Activated T-helper 1 cell treated with anti-CD3 and anti-CD28 coated beads, Interleukin-12 subunit alpha, Interleukin-12 subunit beta, Interleukin-2, Interleukin-4 antibody, amounts not matched to agents 30 ng/mL and 10 ng/mL and 1 ng/mL, durations not matched to agents 14 hours and 24 hours and 36 hours (primary cell): ENCODE measurements around the gene EMC6. TPM values are rescaled to one million over a fixed set of nuclear protein-coding genes. Genes with fewer than 3 reads are reported as not detected.

Experiments used
- DNase-seq: peaks from one replicate; pipeline ENCODE4 v3.0.0; 2021; ENCODE audit warnings: low spot score
- H3K27ac Mint-ChIP-seq: one replicate; pipeline ENCODE4 v1.8.0; 2021; ENCODE audit warnings: mild to moderate bottlenecking, mixed read lengths
- H3K27me3 Mint-ChIP-seq: one replicate; pipeline ENCODE4 v1.8.0; 2022; ENCODE audit warnings: mild to moderate bottlenecking, moderate library complexity, mixed read lengths; ENCODE audit not compliant: insufficient read depth
- H3K36me3 Mint-ChIP-seq: one replicate; pipeline ENCODE4 v1.8.0; 2021; ENCODE audit warnings: low read depth, mixed read lengths
- H3K4me1 Mint-ChIP-seq: one replicate; pipeline ENCODE4 v1.8.0; 2021; ENCODE audit warnings: low read depth, mixed read lengths
- H3K4me3 Mint-ChIP-seq: one replicate; pipeline ENCODE4 v1.8.0; 2021; ENCODE audit warnings: mild to moderate bottlenecking, moderate library complexity, mixed read lengths
- H3K9me3 Mint-ChIP-seq: one replicate; pipeline ENCODE4 v1.8.0; 2021; ENCODE audit warnings: mixed read lengths
- intact Hi-C: fragments of 100-400 bp; cut with micrococcal nuclease; formaldehyde crosslinking; loops from one replicate; pipeline ENCODE4 v1.15.1; 2024
- total RNA-seq: library from RNA; stranded (reverse); gene quantifications from 2 replicates; pipeline ENCODE4 v1.2.3, GENCODE V29; 2022

The EMC6 gene
- total RNA-seq, 1 donor from 2014 or later = 73.3 TPM

DNA sequence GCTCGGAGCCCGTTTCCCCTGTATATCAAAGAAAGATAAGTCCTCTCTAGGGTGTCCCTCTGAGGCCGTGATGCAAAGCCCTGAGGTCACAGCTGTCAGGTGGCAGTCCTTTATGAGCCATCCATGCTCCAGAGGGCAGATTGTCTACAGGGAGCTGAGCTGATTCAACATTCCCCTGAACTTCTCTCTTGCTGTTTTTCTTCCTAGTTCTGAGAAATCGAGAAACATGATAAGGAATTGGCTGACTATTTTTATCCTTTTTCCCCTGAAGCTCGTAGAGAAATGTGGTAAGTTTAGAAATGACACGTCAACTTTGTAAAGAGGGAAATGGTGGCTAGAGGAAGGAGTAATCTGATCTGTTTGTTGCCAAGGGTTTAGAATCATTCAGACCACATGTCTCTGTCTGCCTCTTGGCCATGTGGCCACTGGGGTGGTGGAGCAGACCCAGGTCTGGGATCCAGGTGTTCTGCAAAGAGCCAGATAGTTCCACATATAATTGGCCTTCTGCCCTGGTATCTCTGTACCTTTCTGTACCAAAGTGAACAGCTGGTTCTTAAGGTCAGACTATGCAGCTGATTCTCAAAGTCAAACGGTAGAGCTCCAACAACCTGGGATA, 28.5 kb upstream of the EMC6 start:
- Mint-ChIP-seq H3K36me3 (peaks cover 32% of the 10 kb centered on the region), H3K9me3 (no peaks in the 10 kb centered on the region), H3K27ac (peak overlapping the region; percentile 90), H3K4me1 (peaks cover 66% of the 10 kb centered on the region), H3K4me3 (peak overlapping the region; percentile 78), H3K27me3 (no peaks in the 10 kb centered on the region)
- DNase-seq = no peak
- intact Hi-C loops = loop anchor here (1.0 to 5.0 kb wide), 4 partner anchors 28 to 593 kb away; partner anchors contain the start of genes EMC6, HASPIN and TAX1BP3

DNA sequence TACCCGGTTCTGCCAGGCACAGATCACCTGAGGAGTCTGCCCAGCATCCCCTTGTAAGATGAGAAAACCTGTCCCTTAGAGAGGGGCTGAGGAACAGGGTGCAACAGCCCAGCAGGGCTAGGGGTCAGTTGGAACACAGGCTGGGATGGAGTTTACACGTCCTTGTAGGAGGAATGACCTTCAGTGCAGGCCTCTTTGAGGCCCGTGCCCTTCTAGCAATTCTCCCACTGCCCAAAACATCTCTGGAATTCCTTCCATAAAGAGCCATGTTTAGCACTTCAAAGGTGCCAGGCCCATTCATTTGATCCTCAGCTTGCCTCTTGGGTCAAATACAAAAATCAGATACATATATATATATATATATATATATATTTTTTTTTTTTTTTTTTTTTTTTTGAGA, 27.6 kb upstream of the EMC6 start:
- H3K27me3 Mint-ChIP-seq = no peaks in the 10 kb centered on the region
- intact Hi-C loops = no loop called here
- H3K36me3 Mint-ChIP-seq = peaks cover 35% of the 10 kb centered on the region
- no peak for DNase-seq
- no peak overlapping the region for H3K4me3 Mint-ChIP-seq
- H3K4me1 Mint-ChIP-seq = peaks cover 65% of the 10 kb centered on the region
- H3K27ac Mint-ChIP-seq = peak overlapping the region; percentile 90
- no peaks in the 10 kb centered on the region for H3K9me3 Mint-ChIP-seq

DNA sequence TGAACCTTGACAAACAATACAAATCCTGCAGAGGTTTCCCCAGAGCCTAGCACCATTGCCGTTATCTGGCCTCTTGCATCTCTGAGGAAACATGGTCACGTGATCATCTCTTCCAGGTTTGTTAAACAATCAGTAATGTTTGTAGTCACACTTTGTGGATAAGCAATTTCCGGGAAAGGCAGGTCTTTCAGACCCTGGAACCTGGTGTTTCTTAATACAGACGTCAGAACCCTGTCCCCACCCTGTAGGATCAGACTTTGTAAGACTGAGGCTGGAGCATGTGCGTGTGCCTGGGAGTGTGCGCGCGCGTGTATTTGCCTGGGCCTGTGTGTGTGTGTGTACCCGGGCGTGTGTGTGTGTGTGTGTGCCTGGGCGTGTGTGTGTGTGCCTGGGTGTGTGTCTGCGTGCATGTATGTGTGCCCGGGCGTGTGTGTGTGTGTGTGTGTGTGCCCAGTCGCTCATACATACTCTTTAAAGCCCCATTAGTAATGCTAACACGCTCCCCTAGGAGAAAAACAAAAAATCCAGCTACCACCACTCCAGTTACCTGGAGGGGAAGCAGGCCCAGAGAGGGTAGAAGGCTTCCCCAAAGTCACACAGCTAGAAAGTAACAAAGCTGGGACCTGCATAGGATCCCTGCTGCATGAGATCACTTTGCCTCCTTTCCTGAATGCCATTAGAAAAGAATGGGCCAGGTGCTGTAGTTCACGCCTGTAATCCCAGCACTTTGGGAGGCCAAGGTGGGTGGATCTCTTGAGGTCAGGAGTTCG, 26.7 kb upstream of the EMC6 start:
- Mint-ChIP-seq H3K36me3 (peaks cover 35% of the 10 kb centered on the region), H3K4me3 (no peak overlapping the region), H3K27me3 (no peaks in the 10 kb centered on the region), H3K9me3 (no peaks in the 10 kb centered on the region), H3K4me1 (peaks cover 65% of the 10 kb centered on the region), H3K27ac (peak overlapping the region; percentile 48)
- intact Hi-C loops = no loop called here
- no peak for DNase-seq

DNA sequence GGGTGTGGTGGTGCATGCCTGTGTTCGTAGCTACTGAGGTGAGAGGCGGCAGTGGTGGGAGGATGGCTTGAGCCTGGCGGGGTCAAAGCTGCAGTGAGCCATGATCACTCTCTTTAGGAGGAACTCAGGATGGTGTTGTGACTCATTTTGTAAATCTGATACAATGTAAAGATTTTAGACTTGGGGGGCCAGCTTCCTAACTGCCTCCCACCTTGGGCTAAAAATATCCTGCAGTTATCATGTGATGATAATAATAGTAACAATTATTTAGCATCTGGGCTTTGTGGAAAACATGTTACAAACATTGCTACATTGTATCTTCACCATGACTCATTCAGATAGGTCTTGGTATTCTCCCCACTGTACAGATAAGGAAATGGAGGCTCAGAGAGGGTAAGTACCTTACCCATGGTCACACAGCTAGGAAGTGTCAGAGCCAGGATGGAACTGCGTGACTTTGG, 24.7 kb upstream of the EMC6 start:
- no peak for DNase-seq
- H3K4me1 Mint-ChIP-seq = peaks cover 48% of the 10 kb centered on the region
- no peak overlapping the region for H3K4me3 Mint-ChIP-seq
- H3K27ac Mint-ChIP-seq = peak overlapping the region; percentile 87
- no peaks in the 10 kb centered on the region for H3K27me3 Mint-ChIP-seq
- intact Hi-C loops = no loop called here
- H3K36me3 Mint-ChIP-seq = peaks cover 35% of the 10 kb centered on the region
- no peaks in the 10 kb centered on the region for H3K9me3 Mint-ChIP-seq

DNA sequence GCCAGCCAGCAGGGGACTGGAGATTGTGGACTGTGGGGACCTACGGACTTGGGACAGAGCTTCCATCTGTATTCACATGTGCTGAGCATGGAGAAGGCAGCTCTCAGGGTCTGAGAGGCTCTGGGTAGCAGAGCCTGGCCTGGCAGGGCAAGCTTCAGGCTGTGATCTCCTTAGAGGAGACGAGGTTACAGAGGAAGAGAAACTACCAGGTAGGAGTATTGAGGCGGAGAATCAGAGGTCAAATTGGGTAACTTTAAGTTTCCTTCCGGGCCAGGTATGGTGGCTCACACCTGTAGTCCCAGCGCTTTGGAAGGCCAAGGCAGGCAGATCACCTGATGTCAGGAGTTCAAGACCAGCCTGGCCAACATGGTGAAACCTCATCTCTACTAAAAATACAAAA, 23.3 kb upstream of the EMC6 start:
- Mint-ChIP-seq H3K9me3 (no peaks in the 10 kb centered on the region), H3K4me3 (no peak overlapping the region), H3K36me3 (peaks cover 37% of the 10 kb centered on the region), H3K27ac (peak overlapping the region; percentile 40), H3K27me3 (no peaks in the 10 kb centered on the region), H3K4me1 (peaks cover 37% of the 10 kb centered on the region)
- intact Hi-C loops = no loop called here
- DNase-seq = no peak

DNA sequence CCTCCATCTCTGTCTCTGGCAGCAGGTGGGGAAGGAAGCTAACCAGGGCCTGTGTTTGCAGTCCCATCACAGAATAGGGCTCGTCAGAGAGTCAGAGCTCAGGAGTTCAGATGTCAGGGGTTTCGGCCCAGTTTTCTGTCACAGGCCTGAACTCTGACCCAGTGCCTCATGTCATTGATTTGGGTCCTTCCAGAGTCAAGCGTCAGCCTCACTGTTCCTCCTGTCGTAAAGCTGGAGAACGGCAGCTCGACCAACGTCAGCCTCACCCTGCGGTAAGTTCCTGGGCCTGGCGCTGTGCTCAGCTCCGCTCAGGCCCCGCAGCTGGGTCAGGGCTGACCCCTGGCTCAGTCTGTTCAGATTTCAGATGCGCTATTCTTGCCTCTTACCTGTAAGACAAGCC, 21.4 kb upstream of the EMC6 start:
- Mint-ChIP-seq H3K4me1 (peaks cover 21% of the 10 kb centered on the region), H3K27me3 (no peaks in the 10 kb centered on the region), H3K36me3 (peaks cover 31% of the 10 kb centered on the region), H3K9me3 (no peaks in the 10 kb centered on the region), H3K4me3 (no peak overlapping the region), H3K27ac (no peak overlapping the region)
- intact Hi-C loops = no loop called here
- DNase-seq = no peak

DNA sequence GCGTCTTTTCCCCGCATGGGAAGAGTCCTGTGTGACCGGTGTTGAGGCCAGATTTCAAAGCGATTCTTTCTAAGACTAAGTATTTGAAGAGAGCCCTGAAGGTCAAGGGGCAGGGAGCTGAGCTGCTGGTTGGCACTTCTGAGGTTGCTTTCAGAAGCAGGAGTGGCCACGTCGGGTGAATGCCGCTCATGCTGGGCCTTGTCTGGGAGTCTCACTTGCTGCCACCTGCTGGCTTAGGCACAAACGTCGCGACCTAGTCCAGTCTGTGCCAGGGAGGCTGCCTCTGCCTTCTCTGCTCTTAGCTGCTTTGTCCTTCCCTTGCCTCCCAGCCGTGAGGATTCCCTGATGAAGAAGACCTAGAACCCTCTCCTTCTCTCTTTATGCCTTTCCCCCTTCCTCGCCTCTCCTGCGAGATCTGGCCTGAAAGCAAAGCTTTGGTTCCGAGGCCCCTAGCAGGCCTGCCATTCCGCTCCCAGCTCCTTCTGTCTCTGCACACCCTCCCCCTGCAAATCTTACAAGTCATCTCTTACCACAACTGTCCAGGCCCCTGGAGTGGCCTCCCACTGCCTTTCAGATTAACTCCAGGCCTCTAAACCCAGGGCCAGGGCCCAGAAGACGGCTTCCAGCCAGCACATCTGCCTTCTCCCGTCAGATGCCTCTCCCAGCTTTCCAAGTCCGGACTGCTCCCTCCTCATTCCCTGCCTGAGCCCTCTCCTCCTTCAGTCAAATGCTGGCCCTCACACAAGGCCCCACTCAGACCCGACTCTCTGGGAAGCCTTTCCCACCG, 20.6 kb upstream of the EMC6 start:
- Mint-ChIP-seq H3K27ac (no peak overlapping the region), H3K4me1 (peaks cover 16% of the 10 kb centered on the region), H3K27me3 (no peaks in the 10 kb centered on the region), H3K9me3 (no peaks in the 10 kb centered on the region), H3K4me3 (no peak overlapping the region), H3K36me3 (peaks cover 28% of the 10 kb centered on the region)
- intact Hi-C loops = loop anchor here (1.0 kb wide), 1 partner anchor 46 kb away; no protein-coding TSS in a partner anchor
- DNase-seq = no peak

DNA sequence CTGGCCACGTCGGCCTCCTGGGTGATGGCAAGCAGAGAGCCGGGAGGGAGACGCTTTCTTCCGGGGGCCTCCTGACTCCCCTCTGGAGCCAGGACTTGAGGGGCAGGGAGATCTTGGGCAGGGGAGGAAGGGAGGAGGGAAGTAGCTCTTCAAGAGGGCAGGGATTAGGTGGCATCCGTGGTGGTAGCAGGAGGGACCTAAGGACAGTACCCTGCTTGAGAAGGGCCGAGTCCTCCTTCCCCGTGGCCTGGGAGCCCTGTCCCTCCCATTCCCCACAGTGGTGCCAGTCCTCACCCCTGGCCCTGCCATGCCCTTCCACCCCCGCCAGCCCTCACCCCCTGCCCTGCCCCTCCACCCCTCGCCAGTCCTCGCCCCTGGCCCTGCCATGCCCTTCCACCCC, 12.8 kb upstream of the EMC6 start:
- no peak overlapping the region for H3K4me3 Mint-ChIP-seq

DNA sequence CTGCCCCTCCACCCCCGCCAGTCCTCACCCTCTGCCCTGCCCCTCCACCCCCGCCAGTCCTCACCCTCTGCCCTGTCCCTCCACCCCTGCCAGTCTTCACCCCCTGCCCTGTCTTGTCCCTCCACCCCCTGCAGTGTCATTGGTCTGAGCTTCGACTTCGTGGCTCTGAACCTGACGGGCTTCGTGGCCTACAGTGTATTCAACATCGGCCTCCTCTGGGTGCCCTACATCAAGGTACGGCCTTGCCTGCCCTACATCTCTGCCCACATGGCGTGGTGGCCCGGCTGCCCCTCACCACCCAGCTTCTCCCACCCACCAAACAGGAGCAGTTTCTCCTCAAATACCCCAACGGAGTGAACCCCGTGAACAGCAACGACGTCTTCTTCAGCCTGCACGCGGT, 12.3 kb upstream of the EMC6 start:
- no peak for DNase-seq
- no peak overlapping the region for H3K27ac Mint-ChIP-seq
- H3K4me3 Mint-ChIP-seq = no peak overlapping the region
- H3K36me3 Mint-ChIP-seq = peaks cover 1% of the 10 kb centered on the region
- no peaks in the 10 kb centered on the region for H3K4me1 Mint-ChIP-seq
- no peaks in the 10 kb centered on the region for H3K9me3 Mint-ChIP-seq
- intact Hi-C loops = no loop called here
- no peaks in the 10 kb centered on the region for H3K27me3 Mint-ChIP-seq

More for the DNA sequence above, 12.8 kb upstream of the EMC6 start:
- Mint-ChIP-seq H3K27ac (no peak overlapping the region), H3K27me3 (no peaks in the 10 kb centered on the region), H3K9me3 (no peaks in the 10 kb centered on the region), H3K36me3 (peaks cover 1% of the 10 kb centered on the region), H3K4me1 (no peaks in the 10 kb centered on the region)
- DNase-seq = no peak
- intact Hi-C loops = no loop called here

DNA sequence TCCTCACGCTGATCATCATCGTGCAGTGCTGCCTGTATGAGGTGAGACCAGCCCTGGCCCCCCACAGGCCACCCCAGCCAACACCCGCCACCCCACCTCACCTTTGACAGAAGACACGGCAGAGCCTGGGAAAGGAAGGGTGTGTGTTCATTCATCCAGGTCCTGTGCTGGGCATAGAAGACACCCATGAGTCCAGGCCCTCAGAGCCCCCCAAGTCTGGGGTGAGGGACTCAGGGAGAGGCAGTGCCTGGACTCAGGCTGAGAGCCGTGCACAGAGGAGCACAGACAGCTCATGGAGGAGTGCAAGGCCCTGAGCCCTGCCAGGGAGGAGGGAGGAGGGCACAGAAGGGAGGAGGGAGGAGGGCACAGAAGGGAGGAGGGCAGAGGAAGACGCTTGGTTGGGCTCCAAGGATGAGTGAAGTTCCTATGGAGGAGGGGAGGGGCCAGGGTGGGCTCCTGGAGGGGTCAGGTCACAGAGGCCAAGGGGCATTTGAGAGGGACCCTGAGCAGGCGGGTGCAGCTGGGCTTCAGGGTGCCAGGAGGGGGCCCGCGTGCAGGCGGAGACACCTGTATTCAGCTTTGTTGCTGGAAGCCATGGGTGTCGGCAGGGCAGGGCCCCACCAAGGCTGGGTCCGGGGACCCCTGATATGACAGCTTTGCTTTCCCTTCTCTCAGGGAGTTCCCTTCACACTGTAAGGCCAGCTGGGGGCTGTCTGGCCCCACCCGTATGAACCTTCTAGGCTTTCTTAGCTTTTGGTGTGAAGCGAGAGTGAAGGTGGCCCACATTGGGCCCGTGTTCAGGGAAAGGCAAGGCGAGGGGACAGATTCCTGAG, 11.6 kb upstream of the EMC6 start:
- Mint-ChIP-seq H3K27ac (no peak overlapping the region), H3K9me3 (no peaks in the 10 kb centered on the region), H3K4me1 (no peaks in the 10 kb centered on the region), H3K36me3 (peaks cover 1% of the 10 kb centered on the region), H3K27me3 (no peaks in the 10 kb centered on the region), H3K4me3 (no peak overlapping the region)
- DNase-seq = no peak
- intact Hi-C loops = no loop called here

DNA sequence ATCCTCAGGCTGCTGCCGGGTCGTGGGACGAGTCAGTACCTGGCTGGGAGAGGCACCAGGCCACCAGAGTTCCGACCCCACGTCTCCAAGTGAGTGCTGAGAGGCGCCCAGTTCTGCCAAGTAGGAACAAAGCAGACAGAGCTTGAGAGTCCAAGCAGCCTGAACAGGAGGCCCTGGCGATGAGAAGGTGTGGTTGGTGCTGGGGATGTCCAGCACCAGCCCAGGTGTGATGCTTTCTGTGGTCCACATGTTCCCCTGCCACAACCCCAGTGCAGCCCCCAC, 11.1 kb upstream of the EMC6 start:
- no peaks in the 10 kb centered on the region for H3K27me3 Mint-ChIP-seq
- DNase-seq = no peak
- no peaks in the 10 kb centered on the region for H3K4me1 Mint-ChIP-seq
- no peaks in the 10 kb centered on the region for H3K9me3 Mint-ChIP-seq
- intact Hi-C loops = no loop called here
- no peak overlapping the region for H3K4me3 Mint-ChIP-seq
- peaks cover 1% of the 10 kb centered on the region for H3K36me3 Mint-ChIP-seq
- no peak overlapping the region for H3K27ac Mint-ChIP-seq

DNA sequence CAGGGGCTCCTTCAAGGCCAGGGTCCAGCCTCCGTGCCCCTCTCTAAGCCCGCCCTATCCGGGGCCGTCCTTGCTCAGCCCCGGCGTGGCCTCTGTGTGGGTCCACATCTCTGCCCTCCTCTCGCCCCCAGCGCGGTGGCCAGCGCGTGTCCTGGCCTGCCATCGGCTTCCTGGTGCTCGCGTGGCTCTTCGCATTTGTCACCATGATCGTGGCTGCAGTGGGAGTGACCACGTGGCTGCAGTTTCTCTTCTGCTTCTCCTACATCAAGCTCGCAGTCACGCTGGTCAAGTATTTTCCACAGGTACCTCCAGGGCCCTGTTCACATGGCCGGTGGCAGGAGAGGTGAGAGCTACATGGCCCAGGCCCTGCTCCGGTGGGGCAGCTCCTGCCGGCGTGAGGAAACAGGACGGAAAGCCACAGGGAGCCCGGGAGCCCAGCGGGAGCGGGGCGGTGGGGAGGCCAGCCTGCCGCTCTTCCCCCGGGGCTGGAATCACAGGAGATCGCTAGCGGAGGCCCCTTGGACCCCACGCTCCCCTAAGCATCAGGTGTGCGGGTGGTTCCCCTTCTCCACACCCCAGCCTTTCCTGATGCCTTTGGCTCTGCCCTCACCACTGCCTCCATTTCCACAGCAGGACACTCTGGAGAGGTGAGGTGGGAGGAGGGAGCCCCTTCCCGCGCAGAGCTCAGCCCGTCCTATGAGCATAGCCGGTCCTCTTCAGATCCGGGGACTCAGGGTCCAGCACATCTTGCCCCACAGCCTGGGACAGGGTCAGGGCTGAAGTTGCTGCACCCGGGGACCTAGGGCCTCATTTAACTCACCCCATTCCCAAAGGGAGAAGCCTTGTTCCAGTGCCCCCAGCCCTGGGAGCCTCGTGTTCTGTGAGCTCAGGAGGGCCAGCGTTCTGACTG, 10.5 kb upstream of the EMC6 start:
- H3K4me1 Mint-ChIP-seq = no peaks in the 10 kb centered on the region
- no peak overlapping the region for H3K27ac Mint-ChIP-seq
- intact Hi-C loops = no loop called here
- no peaks in the 10 kb centered on the region for H3K9me3 Mint-ChIP-seq
- H3K4me3 Mint-ChIP-seq = no peak overlapping the region
- H3K36me3 Mint-ChIP-seq = peaks cover 1% of the 10 kb centered on the region
- DNase-seq = no peak
- no peaks in the 10 kb centered on the region for H3K27me3 Mint-ChIP-seq
